AG04450 (cell line): ENCODE results near the gene OTOGL. TPM values are rescaled to one million over a fixed set of nuclear protein-coding genes. Genes with fewer than 3 reads are reported as not detected.

Source experiments
- CTCF ChIA-PET: fragments of 300-600, 350-600 bp; formaldehyde crosslinking; extraction: SDS; loops from one replicate; lab custom pipeline; 2022; ENCODE audit warnings: antibody characterized with exemption, inconsistent platforms; lab: Charles Lee
- POLR2A ChIA-PET: fragments of 350-600 bp; formaldehyde crosslinking; extraction: SDS; loops from one replicate; lab custom pipeline; 2021; ENCODE audit warnings: antibody characterized with exemption, inconsistent platforms; lab: Yijun Ruan, JAX
- DNase-seq: peaks from one replicate; pipeline ENCODE4 v3.0.0-alpha.2; 2011; ENCODE audit warnings: low read depth, low spot score
- H3K27ac ChIP-seq: one replicate; pipeline ENCODE4 v1.5.1; 2012; ENCODE audit warnings: low read depth, low read length, control low read depth
- H3K27me3 ChIP-seq: one replicate; pipeline ENCODE4 v1.6.0; 2012; ENCODE audit warnings: low read length; ENCODE audit not compliant: control insufficient read depth, insufficient read depth
- H3K4me3 ChIP-seq: 2 replicates; pipeline ENCODE4 v1.5.1; 2011; ENCODE audit warnings: mild to moderate bottlenecking, low read depth, low read length, control low read depth
- H3K9me3 ChIP-seq: 2 replicates; pipeline ENCODE4 v1.5.1; 2012; ENCODE audit warnings: low read length; ENCODE audit not compliant: control insufficient read depth, insufficient read depth
- polyA plus RNA-seq: library from polyadenylated mRNA; depleted of rRNA; stranded (reverse); fragments of >200 nt; gene quantifications from 2 replicates; pipeline ENCODE4 v1.2.3, GENCODE V29; 2011
- TF ChIP-seq, protein P1 (sequence below): IDR thresholded peaks from 2 replicates; pipeline ENCODE4 v1.5.1; 2011; ENCODE audit warnings: low read depth, low read length, control low read depth, inconsistent platforms

Gene OTOGL
- polyA plus RNA-seq, 1 experiment = 0.07 TPM

DNA sequence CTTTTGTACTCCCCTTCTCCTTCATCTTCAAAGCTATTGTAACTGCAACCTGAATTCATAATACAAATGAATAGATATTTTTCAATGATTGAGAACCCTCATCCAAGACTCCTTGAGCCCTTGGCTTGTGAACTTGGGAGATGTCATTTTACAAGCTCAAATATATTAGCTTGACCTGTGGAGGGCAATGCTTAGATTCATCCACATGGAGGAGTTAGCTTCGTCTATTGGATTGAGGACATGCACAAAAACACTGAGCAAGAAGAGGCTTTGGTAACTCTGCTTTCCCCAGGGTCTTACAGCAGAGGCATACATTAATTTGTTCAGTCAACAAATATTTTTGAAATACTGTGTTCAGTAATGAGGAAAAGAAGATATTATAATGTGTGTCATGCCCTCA lies 101.1 kb downstream of the OTOGL start:
- TF ChIP-seq, protein P1, sequence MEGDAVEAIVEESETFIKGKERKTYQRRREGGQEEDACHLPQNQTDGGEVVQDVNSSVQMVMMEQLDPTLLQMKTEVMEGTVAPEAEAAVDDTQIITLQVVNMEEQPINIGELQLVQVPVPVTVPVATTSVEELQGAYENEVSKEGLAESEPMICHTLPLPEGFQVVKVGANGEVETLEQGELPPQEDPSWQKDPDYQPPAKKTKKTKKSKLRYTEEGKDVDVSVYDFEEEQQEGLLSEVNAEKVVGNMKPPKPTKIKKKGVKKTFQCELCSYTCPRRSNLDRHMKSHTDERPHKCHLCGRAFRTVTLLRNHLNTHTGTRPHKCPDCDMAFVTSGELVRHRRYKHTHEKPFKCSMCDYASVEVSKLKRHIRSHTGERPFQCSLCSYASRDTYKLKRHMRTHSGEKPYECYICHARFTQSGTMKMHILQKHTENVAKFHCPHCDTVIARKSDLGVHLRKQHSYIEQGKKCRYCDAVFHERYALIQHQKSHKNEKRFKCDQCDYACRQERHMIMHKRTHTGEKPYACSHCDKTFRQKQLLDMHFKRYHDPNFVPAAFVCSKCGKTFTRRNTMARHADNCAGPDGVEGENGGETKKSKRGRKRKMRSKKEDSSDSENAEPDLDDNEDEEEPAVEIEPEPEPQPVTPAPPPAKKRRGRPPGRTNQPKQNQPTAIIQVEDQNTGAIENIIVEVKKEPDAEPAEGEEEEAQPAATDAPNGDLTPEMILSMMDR = no peak
- no peak for DNase-seq
- Histone ChIP-seq H3K9me3 (no peaks in the 10 kb centered on the region), H3K27me3 (no peaks in the 10 kb centered on the region), H3K27ac (no peak overlapping the region), H3K4me3 (no peak overlapping the region)
- POLR2A ChIA-PET = no interaction called here
- CTCF ChIA-PET = interaction anchor here (1.1 to 3.3 kb wide), 3 partner anchors 13 to 70 kb away, joined by 3 to 24 read pairs (median 4); no protein-coding TSS in a partner anchor

DNA sequence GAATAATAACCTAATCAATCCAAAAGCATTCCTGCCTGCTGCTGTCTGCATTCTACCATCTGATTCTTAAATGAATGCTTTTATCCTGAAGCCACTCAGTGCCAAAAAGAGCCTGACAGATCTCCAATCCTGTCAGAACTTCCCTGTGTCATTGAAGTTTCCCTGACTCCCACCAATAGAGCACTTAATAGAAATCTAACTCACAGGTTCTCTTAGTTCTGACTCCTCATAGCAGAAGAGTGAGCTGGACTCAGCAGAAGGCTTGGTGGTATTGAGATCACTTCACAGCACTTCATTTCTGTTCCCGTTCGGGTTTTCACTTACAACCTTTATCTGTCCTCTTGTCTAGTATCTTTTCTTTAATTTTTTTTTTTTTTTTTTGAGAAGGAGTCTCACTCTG lies 102.6 kb downstream of the OTOGL start:
- CTCF ChIA-PET = no interaction called here
- DNase-seq = no peak

DNA sequence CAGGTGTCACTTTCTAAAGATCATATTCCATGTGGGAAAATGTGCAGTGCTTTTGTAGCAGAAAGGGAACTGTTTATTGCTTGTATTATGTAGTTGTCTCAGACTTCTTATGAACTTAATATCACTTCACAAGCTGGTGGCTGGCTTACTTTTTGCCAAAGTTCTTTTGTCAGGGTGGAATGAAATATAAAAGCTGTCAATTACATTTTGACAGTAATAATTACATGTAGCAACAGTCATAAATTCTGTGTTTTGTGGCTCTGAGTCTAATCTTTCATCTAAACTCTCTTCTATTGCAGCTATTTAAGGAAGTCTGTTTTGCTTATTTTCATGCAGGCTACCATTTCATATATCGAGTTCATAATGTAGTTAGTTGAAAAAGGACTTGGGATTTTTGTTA lies 106.6 kb downstream of the OTOGL start:
- Histone ChIP-seq H3K4me3 (no peak overlapping the region), H3K27ac (no peak overlapping the region), H3K27me3 (no peaks in the 10 kb centered on the region), H3K9me3 (no peaks in the 10 kb centered on the region)
- TF ChIP-seq, protein P1 = no peak
- POLR2A ChIA-PET = no interaction called here
- DNase-seq = no peak
- CTCF ChIA-PET = interaction anchor here (0.6 to 1.8 kb wide), 3 partner anchors 11 to 535 kb away, joined by 3 to 14 read pairs (median 6); no protein-coding TSS in a partner anchor

More for the DNA sequence above, 102.6 kb downstream of the OTOGL start:
- no peak overlapping the region for H3K4me3 ChIP-seq
- no peaks in the 10 kb centered on the region for H3K9me3 ChIP-seq
- H3K27ac ChIP-seq = no peak overlapping the region
- TF ChIP-seq, protein P1 = no peak
- H3K27me3 ChIP-seq = no peaks in the 10 kb centered on the region
- POLR2A ChIA-PET = no interaction called here

DNA sequence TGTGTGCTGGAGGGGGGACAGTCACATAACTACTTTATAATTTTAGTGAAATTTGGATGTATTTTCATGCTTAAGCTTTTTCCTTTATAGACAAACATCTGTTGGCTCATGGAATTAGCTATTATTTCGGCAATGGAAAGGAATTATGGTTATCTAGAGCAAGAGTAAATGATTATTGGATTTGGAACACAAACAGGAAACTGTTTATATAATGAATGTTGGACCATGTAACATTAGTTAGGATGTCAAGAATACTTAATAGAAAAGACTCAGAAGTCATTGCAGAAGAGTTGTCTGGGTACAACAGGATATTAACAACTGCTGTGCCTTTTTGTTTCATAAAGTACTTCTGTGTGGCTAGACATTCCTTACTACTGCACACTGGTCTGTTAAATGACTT lies 108.7 kb downstream of the OTOGL start:
- H3K27me3 ChIP-seq = no peaks in the 10 kb centered on the region
- CTCF ChIA-PET = interaction anchor here (1.7 kb wide), 2 partner anchors 13 to 61 kb away, joined by 5 to 10 read pairs; no protein-coding TSS in a partner anchor

DNA sequence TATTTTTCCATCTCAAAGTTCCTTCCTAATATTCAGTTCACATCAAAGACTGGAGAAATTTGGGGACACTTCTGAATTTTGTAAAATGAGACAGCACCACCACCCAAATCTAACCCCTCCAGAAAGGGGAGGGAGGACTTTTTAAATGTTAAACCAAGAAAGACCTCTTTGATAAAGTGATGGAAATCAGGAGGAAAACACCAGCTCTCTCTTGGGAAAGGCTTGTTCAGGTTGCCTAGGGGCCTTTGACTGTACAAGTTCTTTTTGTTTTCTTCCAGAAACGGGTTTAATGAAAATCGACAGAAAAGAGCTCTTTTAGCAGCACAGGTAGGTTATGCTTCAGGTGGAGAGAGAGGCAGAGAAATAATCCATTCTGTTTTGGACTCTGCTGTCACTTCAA lies 112.3 kb downstream of the OTOGL start:
- TF ChIP-seq, protein P1 = no peak
- POLR2A ChIA-PET = no interaction called here
- Histone ChIP-seq H3K9me3 (no peaks in the 10 kb centered on the region), H3K27me3 (no peaks in the 10 kb centered on the region), H3K4me3 (no peak overlapping the region), H3K27ac (no peak overlapping the region)
- CTCF ChIA-PET = interaction anchor here (1.1 to 1.3 kb wide), 2 partner anchors 16 to 18 kb away, joined by 3 to 4 read pairs; no protein-coding TSS in a partner anchor
- no peak for DNase-seq

More for the DNA sequence above, 108.7 kb downstream of the OTOGL start:
- Histone ChIP-seq H3K9me3 (no peaks in the 10 kb centered on the region), H3K27ac (no peak overlapping the region), H3K4me3 (no peak overlapping the region)
- DNase-seq = no peak
- POLR2A ChIA-PET = no interaction called here
- TF ChIP-seq, protein P1 = no peak
